Hypothalamus (tissue), 51 donors: ENCODE results near the gene CPO.

Experiments used
- DNase-seq, 51 donors: peaks; one replicate each; lab custom pipeline; 2025; lab: John Stamatoyannopoulos, UW

CPO gene

DNA sequence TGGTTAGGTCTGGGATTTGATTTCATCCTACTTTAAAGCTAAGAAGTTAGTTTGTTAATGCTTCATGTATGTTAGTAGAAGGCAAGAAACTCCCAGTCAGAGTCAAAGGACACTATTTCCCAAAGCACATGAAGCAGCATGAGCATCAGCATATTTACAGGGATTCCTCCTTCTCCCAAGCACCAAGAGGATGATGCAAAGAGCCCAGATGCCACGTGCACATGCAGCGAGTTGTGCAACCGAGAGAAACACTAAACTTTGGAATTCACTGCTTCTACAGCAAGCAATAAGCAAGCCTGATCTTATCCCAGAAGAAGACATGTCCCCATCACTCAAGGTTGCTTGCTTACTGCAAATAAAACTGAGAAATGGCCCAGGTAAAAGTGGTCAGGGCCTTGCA, 32.5 kb downstream of the CPO start:
- DNase-seq: no peak

DNA sequence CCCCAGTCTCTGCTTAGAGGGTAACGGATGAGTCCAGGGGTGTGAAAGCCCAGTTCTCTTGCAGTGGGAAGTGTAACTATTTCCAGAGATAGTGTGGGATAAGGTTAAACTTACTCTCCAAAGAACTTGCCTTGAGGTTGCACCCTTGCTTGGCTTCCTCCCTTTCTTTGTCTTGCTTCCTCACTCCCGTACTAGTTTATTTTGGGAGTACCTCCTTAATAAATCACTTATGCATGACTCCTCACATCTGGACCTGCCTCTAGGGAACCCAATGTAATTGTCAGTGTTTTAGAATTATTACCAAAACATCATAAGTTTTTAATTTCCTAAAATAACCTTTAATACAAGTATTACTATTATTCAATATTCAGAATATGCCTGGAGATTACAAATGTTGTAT, 35.2 kb downstream of the CPO start:
- DNase-seq: no peak

DNA sequence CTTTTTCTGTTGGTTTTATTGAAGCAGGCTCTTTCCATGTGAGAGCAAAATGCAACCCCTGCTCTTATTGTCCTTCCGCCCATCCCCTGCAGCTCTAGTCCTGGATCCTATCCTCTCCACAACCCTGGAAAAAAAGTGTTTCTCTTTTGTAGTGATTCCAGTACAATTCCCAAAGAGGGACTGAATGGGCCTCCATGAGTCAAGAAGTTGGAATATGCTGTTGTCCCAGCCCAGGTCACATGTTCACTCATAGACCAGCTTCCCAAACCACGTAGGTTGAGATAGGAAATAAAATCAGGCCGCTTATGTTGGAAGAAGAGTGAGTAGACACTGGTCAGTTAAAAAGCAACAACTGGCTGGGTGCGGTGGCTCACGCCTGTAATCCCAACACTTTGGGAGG, 39.4 kb downstream of the CPO start:
- no peak for DNase-seq

DNA sequence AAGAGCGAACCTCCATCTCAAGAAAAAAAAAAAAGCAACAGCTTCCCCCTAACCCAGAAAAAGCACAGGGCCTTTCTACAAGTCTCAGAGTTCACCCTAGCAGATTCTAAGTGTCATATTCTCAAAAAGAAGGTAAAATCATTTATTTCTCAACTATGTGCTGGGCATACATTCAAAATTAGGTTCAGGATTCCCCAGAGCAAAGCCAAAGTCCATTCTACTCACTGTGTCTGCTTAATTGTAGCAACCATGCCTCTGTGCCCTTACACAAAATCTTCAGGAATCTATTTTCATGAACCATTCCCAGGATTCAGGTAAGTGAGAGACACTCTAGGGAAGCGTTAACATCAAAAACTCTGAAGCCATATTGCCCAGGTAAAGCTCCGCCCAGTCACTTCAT, 40.0 kb downstream of the CPO start:
- DNase-seq: no peak

DNA sequence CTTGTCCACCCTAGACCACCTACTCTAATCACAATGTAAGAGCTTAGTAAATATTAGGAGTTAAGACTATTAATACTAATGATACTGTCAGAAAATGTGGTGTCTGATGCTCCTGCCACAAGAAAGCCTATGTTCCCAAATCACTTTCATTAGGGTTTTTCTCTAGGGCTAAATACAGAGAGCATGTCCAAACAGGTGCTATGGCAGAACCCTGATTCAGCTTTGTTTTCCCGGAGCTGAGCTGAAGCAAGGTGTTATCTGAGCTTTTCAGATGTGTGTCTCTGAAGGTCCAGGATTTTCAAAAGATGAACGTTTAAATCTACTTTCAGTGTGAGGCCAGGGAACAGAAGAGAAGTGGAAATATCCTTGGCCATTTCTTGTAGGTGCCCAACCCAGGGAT, 40.6 kb downstream of the CPO start:
- no peak for DNase-seq

GRCh38 chr2:206980413-206980812, 41.1 kb downstream of the CPO start:
- no peak for DNase-seq

- DNase-seq: no peak
These were observed 41.9 kb downstream of the CPO start for GRCh38 chr2:206981086-206981674.

DNA sequence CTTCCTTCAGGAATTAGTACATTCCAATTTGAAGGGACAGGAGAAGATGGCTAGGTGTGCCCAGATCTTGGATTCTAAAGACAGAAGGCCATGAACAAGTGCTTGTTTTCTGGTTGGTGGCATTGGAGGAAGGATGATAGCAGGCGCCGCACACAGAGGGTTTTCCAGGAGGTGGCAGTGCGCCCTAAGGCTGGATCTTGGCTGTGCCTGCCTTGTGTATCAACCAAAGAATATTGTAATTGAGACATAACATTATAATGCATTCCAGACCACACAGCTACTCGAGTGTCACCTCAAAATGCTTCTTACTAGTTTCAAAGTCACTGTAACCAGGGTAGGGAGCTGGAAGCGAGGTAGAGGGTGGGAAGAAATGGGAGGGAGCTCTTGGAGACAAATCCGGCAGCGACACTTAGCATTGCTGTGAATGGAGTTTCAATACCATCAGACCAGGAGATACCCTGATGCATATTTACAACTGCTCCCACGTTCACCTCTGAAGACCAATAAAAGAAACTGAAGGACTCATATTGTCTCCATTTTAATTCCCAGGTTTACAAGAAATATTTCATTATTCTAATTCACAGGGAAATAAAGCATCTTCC, 42.5 kb downstream of the CPO start:
- peak in 50 of 51 donors; percentile 6 to 92 (median 70) for DNase-seq

GRCh38 chr2:206982360-206982955, 43.1 kb downstream of the CPO start:
- peak in 18 of 51 donors; percentile 1 to 65 (median 9) for DNase-seq

- DNase-seq: peak in 12 of 51 donors; percentile 1 to 34 (median 4)
These were observed 44.0 kb downstream of the CPO start for GRCh38 chr2:206983161-206983859.

- no peak for DNase-seq
These were observed 44.9 kb downstream of the CPO start for GRCh38 chr2:206984206-206984605.

GRCh38 chr2:206986943-206987342, 47.6 kb downstream of the CPO start:
- DNase-seq: no peak

- no peak for DNase-seq
These were observed 48.5 kb downstream of the CPO start for GRCh38 chr2:206987810-206988209.

DNA sequence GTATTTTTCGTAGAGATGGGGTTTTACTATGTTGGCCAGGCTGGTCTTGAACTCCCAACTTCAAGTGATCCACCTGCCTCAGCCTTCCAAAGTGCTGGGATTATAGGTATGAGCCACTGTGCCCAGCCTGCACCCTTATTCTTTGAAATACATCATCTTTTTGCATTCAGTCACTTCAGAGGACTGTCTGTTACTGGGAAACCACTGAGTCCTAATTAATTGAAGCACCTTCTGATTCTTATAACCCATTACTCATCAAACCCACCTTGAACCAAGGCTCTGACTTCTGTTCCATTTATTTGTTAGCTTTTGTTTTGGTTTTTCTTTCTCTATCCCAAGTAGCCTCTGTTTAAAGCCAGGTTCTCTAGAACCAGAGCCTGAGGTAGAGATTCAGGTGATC, 49.6 kb downstream of the CPO start:
- DNase-seq: no peak

- peak in 7 of 51 donors; percentile 1 to 11 (median 6) for DNase-seq
These were observed 50.0 kb downstream of the CPO start for GRCh38 chr2:206989311-206989710.

GRCh38 chr2:206990360-206990759, 51.0 kb downstream of the CPO start:
- no peak for DNase-seq

DNA sequence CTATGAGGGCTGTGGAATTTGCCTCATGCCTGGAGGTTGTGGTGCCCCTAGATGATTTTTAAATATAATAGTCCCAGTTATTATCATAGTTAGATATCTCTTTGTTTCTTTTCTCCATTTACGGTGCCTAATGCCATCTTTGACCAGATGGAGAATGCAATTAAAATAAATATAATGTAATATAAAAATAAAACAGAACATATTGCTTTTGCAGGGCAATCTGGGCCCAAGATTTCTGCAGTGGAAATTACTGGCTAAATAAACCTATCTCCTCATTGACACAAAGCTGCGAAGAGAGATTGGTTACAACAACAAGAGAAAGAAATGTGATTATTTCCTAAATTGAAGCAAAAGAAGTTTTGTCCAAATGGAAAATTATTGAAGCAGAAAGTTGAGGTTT, 51.8 kb downstream of the CPO start:
- DNase-seq: no peak

- no peak for DNase-seq
These were observed 54.1 kb downstream of the CPO start for GRCh38 chr2:206993396-206993911.

DNA sequence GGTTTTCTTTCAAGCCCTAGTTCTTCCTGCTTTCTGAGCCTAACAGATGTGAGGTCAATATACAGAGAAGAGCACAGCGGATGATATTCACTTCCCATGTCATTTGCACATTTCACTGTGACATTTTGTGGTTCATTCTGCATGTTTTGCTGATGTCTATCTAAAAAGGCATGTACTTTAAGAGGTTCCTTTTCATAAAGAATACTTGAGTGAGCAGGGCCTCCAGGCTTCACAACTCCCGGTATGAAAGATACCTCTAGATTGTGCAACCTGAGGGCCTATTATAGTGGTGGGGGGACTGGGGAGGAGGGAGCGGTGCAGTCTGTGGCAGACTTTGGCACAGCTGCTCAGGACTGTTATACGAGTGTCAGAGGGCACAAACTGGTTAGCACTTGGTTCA, 54.6 kb downstream of the CPO start:
- no peak for DNase-seq

GRCh38 chr2:206996556-206997065, 57.3 kb downstream of the CPO start:
- no peak for DNase-seq
